PC-3 (cell line): ENCODE results near the gene TTC34. TPM values are rescaled to one million over a fixed set of nuclear protein-coding genes. Genes with fewer than 3 reads are reported as not detected.

Experiments used
- ATAC-seq: fragments of 200-7000 bp; cut with Tn5 transposase; 2 replicates; pipeline ENCODE4 v1.9.1; 2020; ENCODE audit warnings: mild to moderate bottlenecking, moderate library complexity
- BruUV-seq: library from RNA; stranded (reverse); fragments of 400-500 nt; replicated peaks from 2 replicates; lab custom pipeline; 2021; lab: Mats Ljungman, UMichigan
- CTCF ChIA-PET: fragments of 300-600 bp; sonication (Branson Sonifier 250); formaldehyde crosslinking; loops from one replicate; lab custom pipeline; 2022; ENCODE audit warnings: antibody characterized with exemption; lab: Charles Lee
- POLR2A ChIA-PET: fragments of 300-600 bp; sonication (Branson Sonifier 250); formaldehyde crosslinking; loops from one replicate; lab custom pipeline; 2022; ENCODE audit warnings: antibody characterized with exemption; ENCODE audit not compliant: unreplicated experiment; lab: Charles Lee
- DNase-seq: peaks from one replicate; pipeline ENCODE4 v3.0.0-alpha.2; 2015
- H2AFZ ChIP-seq: fragments of 300-600 bp; sonication (generic); 2 replicates; pipeline ENCODE4 v1.6.0; 2016; ENCODE audit warnings: antibody characterized with exemption, low read length
- H3F3A ChIP-seq: fragments of 300-600 bp; sonication (generic); one replicate; pipeline ENCODE4 v1.6.0; 2017; ENCODE audit warnings: antibody characterized with exemption, low read length, control low read depth, mild to moderate bottlenecking; ENCODE audit not compliant: unreplicated experiment
- H3K27ac ChIP-seq: fragments of 300-600 bp; sonication (generic); 2 replicates; pipeline ENCODE4 v1.5.1; 2016; ENCODE audit warnings: mild to moderate bottlenecking, low read length
- H3K27me3 ChIP-seq: fragments of 300-600 bp; sonication (generic); 2 replicates; pipeline ENCODE4 v1.6.1; 2016; ENCODE audit warnings: low read length, mixed read lengths
- H3K36me3 ChIP-seq: fragments of 300-600 bp; sonication (generic); 2 replicates; pipeline ENCODE4 v1.6.1; 2016; ENCODE audit warnings: low read depth, mixed run types, low read length, mixed read lengths
- H3K4me1 ChIP-seq: fragments of 300-600 bp; sonication (generic); 2 replicates; pipeline ENCODE4 v1.5.1; 2016; ENCODE audit warnings: low read length; ENCODE audit not compliant: insufficient read depth
- H3K4me2 ChIP-seq: fragments of 300-600 bp; sonication (generic); 2 replicates; pipeline ENCODE4 v1.6.0; 2016; ENCODE audit warnings: low read length
- H3K4me3 ChIP-seq: fragments of 300-600 bp; sonication (generic); 2 replicates; pipeline ENCODE4 v1.5.1; 2016; ENCODE audit warnings: mild to moderate bottlenecking, low read length, mixed read lengths
- H3K79me2 ChIP-seq: fragments of 300-600 bp; sonication (generic); 2 replicates; pipeline ENCODE4 v1.6.1; 2017; ENCODE audit warnings: low read length, mixed read lengths
- H3K9ac ChIP-seq: fragments of 300-600 bp; sonication (generic); 2 replicates; pipeline ENCODE4 v1.6.0; 2016; ENCODE audit warnings: mild to moderate bottlenecking, low read length
- H3K9me2 ChIP-seq: fragments of 300-600 bp; sonication (generic); replicated peaks from 2 replicates; pipeline ENCODE4 v1.6.1; 2016; ENCODE audit warnings: mixed run types, low read length, mixed read lengths
- H3K9me3 ChIP-seq: fragments of 300-600 bp; sonication (generic); 2 replicates; pipeline ENCODE4 v1.6.1; 2016; ENCODE audit warnings: low read length, mixed read lengths
- H4K20me1 ChIP-seq: fragments of 300-600 bp; sonication (generic); 2 replicates; pipeline ENCODE4 v1.6.1; 2016; ENCODE audit warnings: low read length, mixed read lengths
- CTCF ChIP-seq: fragments of 300-600 bp; sonication (generic); conservative IDR thresholded peaks from 2 replicates; pipeline ENCODE4 v1.5.1; 2017; ENCODE audit warnings: antibody characterized with exemption, low read depth, mild to moderate bottlenecking, low read length
- EZH2 ChIP-seq: fragments of 300-600 bp; sonication (generic); IDR thresholded peaks from one replicate; pipeline ENCODE4 v1.6.1; 2017; ENCODE audit warnings: antibody characterized with exemption, mild to moderate bottlenecking, low read length; ENCODE audit not compliant: unreplicated experiment
- EZH2phosphoT487 ChIP-seq: fragments of 300-600 bp; sonication (generic); IDR thresholded peaks from 2 replicates; pipeline ENCODE4 v1.6.1; 2018; ENCODE audit warnings: mild to moderate bottlenecking, antibody characterized with exemption, low read length, borderline replicate concordance
- intact Hi-C: fragments of 100-400 bp; cut with micrococcal nuclease; formaldehyde crosslinking; loops from 2 replicates; pipeline ENCODE4 v1.9.0; 2023
- total RNA-seq: library from RNA; depleted of rRNA; stranded (reverse); fragments of >200 nt; gene quantifications from 2 replicates; pipeline ENCODE4 v1.2.3, GENCODE V29; 2014

TTC34 gene
- total RNA-seq, 1 experiment from 2014 or later = 0.11 TPM

- Histone ChIP-seq H3K27ac (no peak overlapping the region), H3F3A (no peaks in the 10 kb centered on the region), H3K27me3 (peaks cover 25% of the 10 kb centered on the region; the same call in 1 of the 2 replicates), H3K79me2 (no peaks in the 10 kb centered on the region), H3K36me3 (no peaks in the 10 kb centered on the region), H3K4me1 (no peaks in the 10 kb centered on the region), H3K4me2 (no peak overlapping the region), H2AFZ (no peak overlapping the region), H3K9me2 (no peaks in the 10 kb centered on the region), H3K9ac (no peak overlapping the region), H3K9me3 (peaks cover 8% of the 10 kb centered on the region), H3K4me3 (no peak overlapping the region), H4K20me1 (no peaks in the 10 kb centered on the region)
- ChIA-PET POLR2A (no interaction called here), CTCF (no interaction called here)
- no peak for ATAC-seq
- no peak for DNase-seq
- BruUV-seq = no TSS peak
- TF ChIP-seq EZH2phosphoT487 = no peak
- intact Hi-C loops = no loop called here
Measured at GRCh38 chr1:2796890-2797740, 4.4 kb downstream of the TTC34 start.

- Histone ChIP-seq H3K27ac (no peak overlapping the region), H3K4me3 (no peak overlapping the region), H3K4me2 (no peak overlapping the region), H3K36me3 (no peaks in the 10 kb centered on the region), H4K20me1 (no peaks in the 10 kb centered on the region), H3F3A (no peaks in the 10 kb centered on the region), H3K9me3 (peaks cover 8% of the 10 kb centered on the region), H3K9me2 (no peaks in the 10 kb centered on the region), H3K79me2 (no peaks in the 10 kb centered on the region), H2AFZ (no peak overlapping the region), H3K9ac (no peak overlapping the region), H3K4me1 (no peaks in the 10 kb centered on the region), H3K27me3 (peaks cover 27% of the 10 kb centered on the region; the same call in 1 of the 2 replicates)
- ChIA-PET POLR2A (no interaction called here), CTCF (no interaction called here)
- BruUV-seq = no TSS peak
- DNase-seq (no peak), ATAC-seq (no peak)
- intact Hi-C loops = no loop called here
- TF ChIP-seq EZH2phosphoT487 = no peak
- TF ChIP-seq CTCF = no peak
- TF ChIP-seq EZH2 = no peak
Measured at GRCh38 chr1:2795926-2796325, 5.6 kb downstream of the TTC34 start.

- H3K9ac ChIP-seq = no peak overlapping the region
- peaks cover 8% of the 10 kb centered on the region for H3K9me3 ChIP-seq
- H2AFZ ChIP-seq = no peak overlapping the region
- BruUV-seq = no TSS peak
- H3K27ac ChIP-seq = no peak overlapping the region
- ChIA-PET CTCF (no interaction called here), POLR2A (no interaction called here)
- no peak for TF ChIP-seq EZH2phosphoT487
- TF ChIP-seq CTCF = no peak
- TF ChIP-seq EZH2 = no peak
- intact Hi-C loops = no loop called here
- DNase-seq (no peak), ATAC-seq (no peak)
- H3K4me1 ChIP-seq = no peaks in the 10 kb centered on the region
- H3K9me2 ChIP-seq = no peaks in the 10 kb centered on the region
- H3K4me3 ChIP-seq = no peak overlapping the region
- H3K27me3 ChIP-seq = peaks cover 30% of the 10 kb centered on the region; the same call in 1 of the 2 replicates
- H3K79me2 ChIP-seq = no peaks in the 10 kb centered on the region
- no peaks in the 10 kb centered on the region for H3F3A ChIP-seq
- no peaks in the 10 kb centered on the region for H4K20me1 ChIP-seq
- no peaks in the 10 kb centered on the region for H3K36me3 ChIP-seq
- no peak overlapping the region for H3K4me2 ChIP-seq
Measured at GRCh38 chr1:2791027-2791760, 10.3 kb downstream of the TTC34 start.
